HepG2 (cell line): ENCODE results near the gene FKBP8. TPM values are rescaled to one million over a fixed set of nuclear protein-coding genes. Genes with fewer than 3 reads are reported as not detected.

ENCODE experiments used
- ESRRA ChIP-seq: sonication (generic); formaldehyde crosslinking; IDR thresholded peaks from 2 replicates; pipeline ENCODE4 v1.5.1; 2020; ENCODE audit warnings: mild to moderate bottlenecking, low read depth, missing genetic modification reagents
- GMEB2 ChIP-seq: IDR thresholded peaks from 2 replicates; pipeline ENCODE4 v1.6.1; 2016; ENCODE audit warnings: missing biosample characterization, missing genetic modification reagents, low read depth
- HINFP ChIP-seq: sonication (generic); formaldehyde crosslinking; IDR thresholded peaks from 2 replicates; pipeline ENCODE4 v1.4.0; 2020; ENCODE audit warnings: low read depth, mild to moderate bottlenecking, missing genetic modification reagents
- MEF2D ChIP-seq: sonication (generic); formaldehyde crosslinking; IDR thresholded peaks from 2 replicates; pipeline ENCODE4 v1.5.1; 2020; ENCODE audit warnings: mild to moderate bottlenecking, missing genetic modification reagents
- MYPOP ChIP-seq: sonication (generic); formaldehyde crosslinking; IDR thresholded peaks from 2 replicates; pipeline ENCODE4 v1.8.1; 2023; ENCODE audit warnings: mild to moderate bottlenecking, moderate library complexity, missing genetic modification reagents
- SALL1 ChIP-seq: sonication (generic); formaldehyde crosslinking; IDR thresholded peaks from 2 replicates; pipeline ENCODE4 v1.8.0; 2022; ENCODE audit warnings: mild to moderate bottlenecking, missing genetic modification reagents
- SALL2 ChIP-seq: sonication (generic); formaldehyde crosslinking; IDR thresholded peaks from 2 replicates; pipeline ENCODE4 v1.8.1; 2023; ENCODE audit warnings: mild to moderate bottlenecking, missing genetic modification reagents, inconsistent platforms
- SMYD3 ChIP-seq: sonication (generic); formaldehyde crosslinking; IDR thresholded peaks from 2 replicates; pipeline ENCODE4 v1.8.1; 2023; ENCODE audit warnings: mild to moderate bottlenecking, missing genetic modification reagents
- SRSF4 ChIP-seq: fragments of 200-400 bp; formaldehyde crosslinking; IDR thresholded peaks from one replicate; pipeline ENCODE4 v1.6.1; 2018; ENCODE audit warnings: mild to moderate bottlenecking, low read depth, low read length, moderate library complexity; ENCODE audit not compliant: poor library complexity, severe bottlenecking
- ZFP36L2 ChIP-seq: sonication (generic); formaldehyde crosslinking; IDR thresholded peaks from 2 replicates; pipeline ENCODE4 v1.4.0; 2020; ENCODE audit warnings: missing genetic modification reagents
- ZFY ChIP-seq: sonication (generic); formaldehyde crosslinking; IDR thresholded peaks from 2 replicates; pipeline ENCODE4 v1.4.0; 2020; ENCODE audit warnings: missing genetic modification reagents
- ZMYM4 ChIP-seq: sonication (generic); formaldehyde crosslinking; IDR thresholded peaks from 2 replicates; pipeline ENCODE4 v1.8.1; 2023; ENCODE audit warnings: mild to moderate bottlenecking, missing genetic modification reagents
- ZNF17 ChIP-seq: sonication (generic); formaldehyde crosslinking; IDR thresholded peaks from 2 replicates; pipeline ENCODE4 v1.5.0; 2020; ENCODE audit warnings: mild to moderate bottlenecking, missing genetic modification reagents
- ZNF530 ChIP-seq: sonication (generic); formaldehyde crosslinking; IDR thresholded peaks from 2 replicates; pipeline ENCODE4 v1.5.0; 2020; ENCODE audit warnings: low read depth, mild to moderate bottlenecking, missing genetic modification reagents
- ZNF558 ChIP-seq: sonication (generic); formaldehyde crosslinking; IDR thresholded peaks from 2 replicates; pipeline ENCODE4 v1.9.0; 2022; ENCODE audit warnings: mild to moderate bottlenecking, missing genetic modification reagents, borderline replicate concordance
- polyA plus RNA-seq, 8 experiments: library from polyadenylated mRNA; depleted of rRNA in 3 of 8; stranded (reverse) in 7 of 8; unstranded in 1 of 8; fragments of >200 nt; fragmentation: Illumina TruSeq in 4 of 8; extraction: Trizol in 4 of 8; gene quantifications; 2 replicates each; pipeline versions ENCODE4 v1.2.1 to v1.2.3, GENCODE V29; 2011 to 2016; ENCODE audit warnings: low read depth in 4 of 8, missing spikeins in 1 of 8, mixed read lengths in 1 of 8; ENCODE audit not compliant: insufficient read depth in 1 of 8
- total RNA-seq, 5 experiments: library from RNA; depleted of rRNA; stranded (reverse); fragments of >200 nt; fragmentation: Illumina TruSeq; extraction: Trizol; gene quantifications; 2 replicates each; pipeline ENCODE4 v1.2.3, GENCODE V29; 2016; ENCODE audit warnings: low read depth in 1 of 5
- TF ChIP-seq, protein P1 (sequence below): sonication (generic); formaldehyde crosslinking; IDR thresholded peaks from 2 replicates; pipeline ENCODE4 v1.4.0; 2020; ENCODE audit warnings: missing genetic modification reagents
- TF ChIP-seq, protein P2 (sequence below): sonication (generic); formaldehyde crosslinking; IDR thresholded peaks from 2 replicates; pipeline ENCODE4 v1.5.1; 2020; ENCODE audit warnings: mild to moderate bottlenecking, missing genetic modification reagents
- TF ChIP-seq, protein P3 (sequence below): IDR thresholded peaks from 2 replicates; pipeline ENCODE4 v1.6.1; 2016; ENCODE audit warnings: control low read depth

The FKBP8 gene
- total and polyA plus RNA-seq, 2 of the 13 experiments (the other 11 are each of a cell fraction or from before 2014, with no cell fraction given), result 81.7 to 93.9 TPM

DNA sequence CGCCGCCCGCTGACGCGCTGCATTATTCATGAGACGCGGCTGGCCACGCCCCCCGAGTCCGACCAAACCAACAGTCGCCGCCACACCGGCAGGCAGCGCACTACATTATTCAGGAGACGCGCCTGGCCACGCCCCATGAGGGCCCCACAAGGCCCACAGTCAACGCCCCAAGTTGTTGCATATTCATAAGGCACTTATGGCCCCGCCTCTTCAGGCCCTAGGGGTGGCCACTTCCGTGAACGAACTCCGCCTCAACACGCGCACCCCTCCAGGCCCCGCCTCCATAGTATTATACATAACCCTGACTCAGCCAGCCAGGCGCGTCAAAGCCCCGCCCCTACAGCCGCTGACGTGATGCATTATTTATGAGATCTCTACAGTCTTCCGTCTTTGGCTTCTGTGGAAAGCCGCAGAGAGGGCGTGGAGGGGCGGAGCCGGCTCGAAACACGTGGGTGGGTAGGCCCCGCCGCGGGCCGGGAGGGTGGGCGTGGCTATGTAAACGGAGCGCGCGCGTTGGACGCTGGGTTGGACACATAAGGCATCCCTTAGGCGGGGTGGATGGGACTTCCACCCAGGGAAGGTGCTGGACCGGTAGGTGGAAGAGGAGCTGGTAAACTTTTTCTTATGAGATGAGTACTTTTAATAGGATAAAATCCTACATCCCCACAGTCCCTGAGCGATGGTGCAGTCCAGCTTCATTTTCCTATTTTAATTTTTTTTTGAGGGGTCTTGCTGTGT is 21.1 kb downstream of the FKBP8 start (continued):
- no peak for TF ChIP-seq ZMYM4
- TF ChIP-seq GMEB2 (CRISPR knock-in tag), result no peak
- TF ChIP-seq ZNF558, result no peak
- TF ChIP-seq, protein P1, sequence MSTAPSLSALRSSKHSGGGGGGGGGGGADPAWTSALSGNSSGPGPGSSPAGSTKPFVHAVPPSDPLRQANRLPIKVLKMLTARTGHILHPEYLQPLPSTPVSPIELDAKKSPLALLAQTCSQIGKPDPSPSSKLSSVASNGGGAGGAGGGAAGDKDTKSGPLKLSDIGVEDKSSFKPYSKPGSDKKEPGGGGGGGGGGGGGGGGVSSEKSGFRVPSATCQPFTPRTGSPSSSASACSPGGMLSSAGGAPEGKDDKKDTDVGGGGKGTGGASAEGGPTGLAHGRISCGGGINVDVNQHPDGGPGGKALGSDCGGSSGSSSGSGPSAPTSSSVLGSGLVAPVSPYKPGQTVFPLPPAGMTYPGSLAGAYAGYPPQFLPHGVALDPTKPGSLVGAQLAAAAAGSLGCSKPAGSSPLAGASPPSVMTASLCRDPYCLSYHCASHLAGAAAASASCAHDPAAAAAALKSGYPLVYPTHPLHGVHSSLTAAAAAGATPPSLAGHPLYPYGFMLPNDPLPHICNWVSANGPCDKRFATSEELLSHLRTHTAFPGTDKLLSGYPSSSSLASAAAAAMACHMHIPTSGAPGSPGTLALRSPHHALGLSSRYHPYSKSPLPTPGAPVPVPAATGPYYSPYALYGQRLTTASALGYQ (CRISPR knock-in tag), result no peak
- TF ChIP-seq MYPOP (CRISPR knock-in tag), result no peak
- no peak for TF ChIP-seq ZNF17 (CRISPR knock-in tag)
- TF ChIP-seq ZNF530 (CRISPR knock-in tag), result no peak
- TF ChIP-seq, protein P2, sequence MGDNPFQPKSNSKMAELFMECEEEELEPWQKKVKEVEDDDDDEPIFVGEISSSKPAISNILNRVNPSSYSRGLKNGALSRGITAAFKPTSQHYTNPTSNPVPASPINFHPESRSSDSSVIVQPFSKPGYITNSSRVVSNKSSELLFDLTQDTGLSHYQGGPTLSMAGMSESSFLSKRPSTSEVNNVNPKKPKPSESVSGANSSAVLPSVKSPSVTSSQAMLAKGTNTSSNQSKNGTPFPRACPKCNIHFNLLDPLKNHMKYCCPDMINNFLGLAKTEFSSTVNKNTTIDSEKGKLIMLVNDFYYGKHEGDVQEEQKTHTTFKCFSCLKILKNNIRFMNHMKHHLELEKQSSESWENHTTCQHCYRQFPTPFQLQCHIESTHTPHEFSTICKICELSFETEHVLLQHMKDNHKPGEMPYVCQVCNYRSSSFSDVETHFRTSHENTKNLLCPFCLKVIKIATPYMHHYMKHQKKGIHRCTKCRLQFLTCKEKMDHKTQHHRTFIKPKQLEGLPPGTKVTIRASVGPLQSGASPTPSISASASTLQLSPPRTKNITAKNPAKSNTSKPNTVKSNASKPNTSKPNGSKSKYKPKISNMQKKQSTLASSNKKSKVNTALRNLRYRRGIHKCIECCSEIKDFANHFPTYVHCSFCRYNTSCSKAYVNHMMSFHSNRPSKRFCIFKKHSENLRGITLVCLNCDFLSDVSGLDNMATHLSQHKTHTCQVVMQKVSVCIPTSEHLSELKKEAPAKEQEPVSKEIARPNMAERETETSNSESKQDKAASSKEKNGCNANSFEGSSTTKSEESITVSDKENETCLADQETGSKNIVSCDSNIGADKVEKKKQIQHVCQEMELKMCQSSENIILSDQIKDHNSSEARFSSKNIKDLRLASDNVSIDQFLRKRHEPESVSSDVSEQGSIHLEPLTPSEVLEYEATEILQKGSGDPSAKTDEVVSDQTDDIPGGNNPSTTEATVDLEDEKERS (CRISPR knock-in tag), result no peak
- no peak for TF ChIP-seq ZFP36L2 (CRISPR knock-in tag)
- TF ChIP-seq SALL1 (CRISPR knock-in tag), result no peak; the same call in 1 of the 2 replicates
- no peak for TF ChIP-seq MEF2D (CRISPR knock-in tag)
- no peak for TF ChIP-seq SRSF4
- TF ChIP-seq, protein P3, sequence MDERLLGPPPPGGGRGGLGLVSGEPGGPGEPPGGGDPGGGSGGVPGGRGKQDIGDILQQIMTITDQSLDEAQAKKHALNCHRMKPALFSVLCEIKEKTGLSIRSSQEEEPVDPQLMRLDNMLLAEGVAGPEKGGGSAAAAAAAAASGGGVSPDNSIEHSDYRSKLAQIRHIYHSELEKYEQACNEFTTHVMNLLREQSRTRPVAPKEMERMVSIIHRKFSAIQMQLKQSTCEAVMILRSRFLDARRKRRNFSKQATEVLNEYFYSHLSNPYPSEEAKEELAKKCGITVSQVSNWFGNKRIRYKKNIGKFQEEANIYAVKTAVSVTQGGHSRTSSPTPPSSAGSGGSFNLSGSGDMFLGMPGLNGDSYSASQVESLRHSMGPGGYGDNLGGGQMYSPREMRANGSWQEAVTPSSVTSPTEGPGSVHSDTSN (CRISPR knock-in tag), result no peak
- no peak for TF ChIP-seq SMYD3
- TF ChIP-seq ESRRA (CRISPR knock-in tag), result no peak
- TF ChIP-seq ZFY (CRISPR knock-in tag), result no peak; the same call in 1 of the 2 replicates
- TF ChIP-seq HINFP, result no peak
- no peak for TF ChIP-seq SALL2
